H1 (cell line): ENCODE measurements around the gene CEBPZ. TPM values are rescaled to one million over a fixed set of nuclear protein-coding genes. Genes with fewer than 3 reads are reported as not detected.

Experiments
- CTCF ChIA-PET: fragments of 300-600 bp; sonication (Branson Sonifier 250); formaldehyde crosslinking; loops from one replicate; lab custom pipeline; 2021; ENCODE audit not compliant: partially characterized antibody; lab: Charles Lee
- POLR2A ChIA-PET: fragments of 300-600 bp; sonication (Branson Sonifier 250); formaldehyde crosslinking; loops from one replicate; lab custom pipeline; 2021; ENCODE audit warnings: inconsistent platforms; ENCODE audit not compliant: partially characterized antibody; lab: Charles Lee
- DNase-seq, 2 experiments: peaks; one replicate each; pipeline versions ENCODE4 v3.0.0 to v3.0.0-alpha.2; 2010 to 2022; ENCODE audit warnings: low spot score in 2 of 2, low read depth in 1 of 2, mixed read lengths in 1 of 2
- FAIRE-seq: peaks from 2 replicates; lab custom pipeline; 2011; peaks lifted over from hg19 to GRCh38; lab: Jason Lieb, UNC
- H2AFZ ChIP-seq: 2 replicates; pipeline ENCODE4 v1.8.1; 2012; ENCODE audit warnings: low read length, inconsistent platforms
- H2AK5ac ChIP-seq: 2 replicates; pipeline ENCODE4 v1.6.1; 2013; ENCODE audit warnings: low read depth, low read length
- H2BK120ac ChIP-seq: replicated peaks from 2 replicates; pipeline ENCODE3; 2013; ENCODE audit warnings: low read depth, low read length, inconsistent platforms
- H2BK12ac ChIP-seq: 2 replicates; pipeline ENCODE4 v1.6.1; 2013; ENCODE audit warnings: low read depth, low read length
- H2BK15ac ChIP-seq: 2 replicates; pipeline ENCODE4 v1.6.1; 2013; ENCODE audit warnings: low read length
- H2BK20ac ChIP-seq: 2 replicates; pipeline ENCODE4 v1.6.1; 2013; ENCODE audit warnings: low read length
- H2BK5ac ChIP-seq: 2 replicates; pipeline ENCODE4 v1.6.1; 2013; ENCODE audit warnings: low read depth, low read length
- H3K14ac ChIP-seq: 2 replicates; pipeline ENCODE4 v1.6.1; 2013; ENCODE audit warnings: inconsistent platforms; ENCODE audit not compliant: insufficient read length
- H3K18ac ChIP-seq: 2 replicates; pipeline ENCODE4 v1.6.1; 2013; ENCODE audit warnings: low read length; ENCODE audit errors: extremely low read depth
- H3K23ac ChIP-seq: 2 replicates; pipeline ENCODE4 v1.6.1; 2013; ENCODE audit warnings: inconsistent platforms; ENCODE audit not compliant: insufficient read length
- H3K23me2 ChIP-seq: 2 replicates; pipeline ENCODE4 v1.6.1; 2013; ENCODE audit warnings: low read depth, low read length
- H3K27ac ChIP-seq: 2 replicates; pipeline ENCODE4 v1.6.1; 2011; ENCODE audit warnings: low read depth, low read length, inconsistent platforms
- H3K27me3 ChIP-seq, 4 experiments: replicated peaks in 1 of 4; 1 replicate in 1 of 4; 2 replicates in 3 of 4; pipeline versions ENCODE4 v1.6.1 to v1.8.1; 2011 to 2013; ENCODE audit warnings: low read length in 3 of 4, mild to moderate bottlenecking in 3 of 4, inconsistent platforms in 2 of 4, mixed read lengths in 2 of 4, moderate library complexity in 1 of 4; ENCODE audit not compliant: control insufficient read depth in 3 of 4, insufficient read depth in 3 of 4; ENCODE audit errors: extremely low read depth in 1 of 4
- H3K36me3 ChIP-seq, 4 experiments: 2 replicates each; pipeline versions ENCODE4 v1.6.1 to v1.8.1; 2011 to 2013; ENCODE audit warnings: mild to moderate bottlenecking in 4 of 4, low read length in 3 of 4, moderate library complexity in 2 of 4, control low read depth in 1 of 4, inconsistent platforms in 1 of 4; ENCODE audit not compliant: insufficient read depth in 4 of 4, control insufficient read depth in 2 of 4
- H3K4ac ChIP-seq: replicated peaks from 2 replicates; pipeline ENCODE3; 2013; ENCODE audit warnings: low read length, low read depth, mixed read lengths, inconsistent platforms; ENCODE audit not compliant: insufficient read length
- H3K4me1 ChIP-seq, 4 experiments: replicated peaks in 1 of 4; 1 replicate in 1 of 4; 2 replicates in 3 of 4; pipeline versions ENCODE4 v1.6.1 to v1.8.1; 2011 to 2013; ENCODE audit warnings: low read length in 3 of 4, inconsistent platforms in 2 of 4, mixed read lengths in 1 of 4; ENCODE audit not compliant: insufficient read depth in 4 of 4, control insufficient read depth in 3 of 4
- H3K4me2 ChIP-seq, 2 experiments: 2 replicates each; pipeline versions ENCODE4 v1.6.1 to v1.8.1; 2011 to 2013; ENCODE audit warnings: low read depth in 2 of 2, low read length in 2 of 2, control low read depth in 1 of 2, inconsistent platforms in 1 of 2, mild to moderate bottlenecking in 1 of 2; ENCODE audit not compliant: insufficient read depth in 1 of 2
- H3K4me3 ChIP-seq, 4 experiments: fragments of 200-600, 300-600 bp in 1 of 4; sonication (generic), shearing (Covaris generic), sonication (Bioruptor Twin) in 1 of 4; 2 replicates each; pipeline versions ENCODE4 v1.5.1 to v1.8.1; 2011 to 2016; ENCODE audit warnings: low read length in 4 of 4, low read depth in 3 of 4, control low read depth in 2 of 4, inconsistent platforms in 2 of 4, mild to moderate bottlenecking in 2 of 4, mixed read lengths in 1 of 4, moderate library complexity in 1 of 4; ENCODE audit not compliant: insufficient read depth in 2 of 4; ENCODE audit errors: extremely low read depth in 1 of 4
- H3K56ac ChIP-seq: replicated peaks from 2 replicates; pipeline ENCODE3; 2013; ENCODE audit warnings: low read depth, mild to moderate bottlenecking, mixed read lengths, low read length, inconsistent platforms; ENCODE audit not compliant: insufficient read length
- H3K79me1 ChIP-seq: 2 replicates; pipeline ENCODE4 v1.6.1; 2013; ENCODE audit warnings: low read depth, low read length, control low read depth
- H3K79me2 ChIP-seq, 2 experiments: 2 replicates each; pipeline versions ENCODE4 v1.6.1 to v1.8.1; 2012 to 2013; ENCODE audit warnings: low read length in 2 of 2, mild to moderate bottlenecking in 2 of 2, inconsistent platforms in 1 of 2; ENCODE audit not compliant: insufficient read depth in 2 of 2, control insufficient read depth in 1 of 2
- H3K9ac ChIP-seq, 4 experiments: replicated peaks in 1 of 4; 1 replicate in 1 of 4; 2 replicates in 3 of 4; pipeline versions ENCODE4 v1.6.1 to v1.8.1; 2011 to 2013; ENCODE audit warnings: low read depth in 3 of 4, low read length in 3 of 4, control low read depth in 2 of 4, mild to moderate bottlenecking in 2 of 4, moderate library complexity in 2 of 4, inconsistent platforms in 1 of 4; ENCODE audit errors: extremely low read depth in 1 of 4
- H3K9me3 ChIP-seq, 2 experiments: 2 replicates each; pipeline versions ENCODE4 v1.6.1 to v1.8.1; 2012 to 2013; ENCODE audit warnings: mild to moderate bottlenecking in 2 of 2, moderate library complexity in 2 of 2, control low read depth in 1 of 2, inconsistent platforms in 1 of 2, low read depth in 1 of 2, low read length in 1 of 2, mixed read lengths in 1 of 2; ENCODE audit not compliant: insufficient read depth in 2 of 2
- H4K20me1 ChIP-seq, 2 experiments: replicated peaks in 1 of 2; 2 replicates each; pipeline versions ENCODE3 to v1.8.1; 2011 to 2013; ENCODE audit warnings: inconsistent platforms in 2 of 2, low read length in 2 of 2, mild to moderate bottlenecking in 1 of 2; ENCODE audit not compliant: insufficient read depth in 2 of 2, control insufficient read depth in 1 of 2
- H4K5ac ChIP-seq: 2 replicates; pipeline ENCODE4 v1.6.1; 2013; ENCODE audit warnings: low read length, low read depth, mixed read lengths, inconsistent platforms; ENCODE audit not compliant: insufficient read length
- H4K8ac ChIP-seq: 2 replicates; pipeline ENCODE4 v1.8.0; 2013; ENCODE audit warnings: mild to moderate bottlenecking, moderate library complexity, low read length, inconsistent platforms; ENCODE audit not compliant: insufficient read depth; ENCODE audit errors: extremely low read depth
- H4K91ac ChIP-seq: replicated peaks from 2 replicates; pipeline ENCODE3; 2013; ENCODE audit warnings: low read length, mixed read lengths, inconsistent platforms; ENCODE audit not compliant: insufficient read length
- BCL11A ChIP-seq, 2 experiments: IDR thresholded peaks; one replicate each; pipeline ENCODE4 v1.6.1; 2011; ENCODE audit warnings: low read depth in 2 of 2, low read length in 2 of 2, mild to moderate bottlenecking in 2 of 2
- HDAC6 ChIP-seq: IDR thresholded peaks from one replicate; pipeline ENCODE4 v1.7.1; 2012; ENCODE audit warnings: low read depth, mild to moderate bottlenecking, inconsistent platforms, low read length, moderate library complexity
- NRF1 ChIP-seq: IDR thresholded peaks from 2 replicates; pipeline ENCODE4 v1.6.1; 2011; ENCODE audit warnings: mild to moderate bottlenecking, low read depth, low read length, improper control_type of control experiment
- POLR2AphosphoS5 ChIP-seq: IDR thresholded peaks from 2 replicates; pipeline ENCODE4 v1.6.1; 2011; ENCODE audit warnings: low read depth, low read length
- RNF2 ChIP-seq: fragments of 200-900, 300-1000 bp; sonication (generic); IDR thresholded peaks from 2 replicates; pipeline ENCODE4 v1.7.1; 2016; ENCODE audit warnings: borderline replicate concordance, low read depth, mild to moderate bottlenecking, antibody characterized with exemption, low read length; ENCODE audit not compliant: poor library complexity, severe bottlenecking; ENCODE audit errors: missing control alignments
- SIRT6 ChIP-seq: IDR thresholded peaks from one replicate; pipeline ENCODE4 v1.7.1; 2012; ENCODE audit warnings: low read length, inconsistent platforms
- SP4 ChIP-seq: IDR thresholded peaks from 2 replicates; pipeline ENCODE4 v1.6.1; 2012; ENCODE audit warnings: low read length, inconsistent platforms
- SRF ChIP-seq: IDR thresholded peaks from 2 replicates; pipeline ENCODE4 v1.6.1; 2011; ENCODE audit warnings: mild to moderate bottlenecking, low read depth, low read length, moderate library complexity
- TAF7 ChIP-seq: optimal IDR thresholded peaks from 2 replicates; pipeline ENCODE3; 2011; ENCODE audit warnings: low read depth, mild to moderate bottlenecking, inconsistent platforms, low read length, moderate library complexity, borderline replicate concordance
- TBP ChIP-seq: IDR thresholded peaks from 2 replicates; pipeline ENCODE4 v1.6.1; 2011; ENCODE audit warnings: low read depth, low read length, improper control_type of control experiment
- polyA plus RNA-seq, 7 experiments: library from polyadenylated mRNA; depleted of rRNA in 3 of 7; stranded (reverse) in 5 of 7; unstranded in 2 of 7; fragments of >200 nt in 5 of 7; fragments of 200-250 nt in 2 of 7; gene quantifications; 1 replicate in 5 of 7; 2 replicates in 1 of 7; 4 replicates in 1 of 7; pipeline versions ENCODE4 v1.2.1 to v1.2.3, GENCODE V29; 2011 to 2013; ENCODE audit warnings: missing spikeins in 2 of 7, mixed read lengths in 2 of 7
- total RNA-seq: library from RNA; stranded (reverse); fragmentation: NEBNext Ultra II Directional; extraction: Animal tissue kit (Norgen Biotek cat#: 25700); gene quantifications from 2 replicates; pipeline ENCODE4 v1.2.1, GENCODE V29; 2021

The CEBPZ gene
- total and polyA plus RNA-seq, 2 of the 8 experiments (the other 6 are each of a cell fraction or from before 2014, with no cell fraction given): 19.1 to 201 TPM

DNA sequence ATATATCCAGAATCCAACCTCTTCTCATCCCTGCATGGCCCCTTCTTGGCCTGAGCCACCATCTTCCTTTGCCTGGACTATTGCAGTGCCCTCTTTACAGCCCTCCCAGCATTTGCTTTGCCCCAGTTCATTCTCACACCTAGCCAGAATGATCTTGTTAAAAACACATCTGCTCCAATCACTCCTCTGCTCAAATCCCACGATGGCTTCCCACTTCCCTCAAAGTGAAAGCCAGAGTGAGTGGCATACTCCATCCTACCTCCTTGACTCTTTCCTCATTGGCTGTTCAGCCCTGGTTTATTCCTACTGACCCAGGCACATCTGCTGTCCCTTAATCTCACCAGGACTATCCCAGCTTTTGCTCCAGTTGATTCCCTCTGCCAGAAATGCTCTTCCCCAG lies 57.7 kb downstream of the CEBPZ start (continued):
- TF ChIP-seq POLR2AphosphoS5 (no peak), SP4 (no peak)

DNA sequence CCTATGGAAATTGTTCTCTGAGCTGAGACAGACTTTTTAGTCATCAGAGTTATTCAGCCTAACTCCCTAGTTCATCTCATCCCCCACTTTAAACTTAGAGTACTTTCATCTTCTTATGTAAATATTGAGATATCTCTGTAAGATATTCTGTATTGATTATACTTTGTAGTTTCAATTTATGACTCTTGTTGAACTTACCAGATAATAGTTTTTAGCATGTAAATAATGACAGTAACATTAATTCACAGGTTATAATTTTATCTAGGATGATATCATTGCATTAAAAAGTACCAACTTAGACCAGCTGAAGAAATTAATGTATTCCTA lies 59.8 kb downstream of the CEBPZ start:
- no peaks in the 10 kb centered on the region for H3K4me1 ChIP-seq
- no peak overlapping the region for H3K9ac ChIP-seq
- no peak for DNase-seq
- H3K36me3 ChIP-seq: no peaks in the 10 kb centered on the region
- H3K4me2 ChIP-seq: no peak overlapping the region
- H2AFZ ChIP-seq: no peak overlapping the region
- H3K79me1 ChIP-seq: no peaks in the 10 kb centered on the region
- no peak overlapping the region for H4K8ac ChIP-seq
- ChIA-PET CTCF (interaction anchor here (0.9 to 5.6 kb wide), 4 partner anchors 8 to 363 kb away, joined by 3 to 67 read pairs (median 5); no protein-coding TSS in a partner anchor), POLR2A (interaction anchor here (0.6 kb wide), 1 partner anchor 22 kb away, joined by 6 read pairs; no protein-coding TSS in a partner anchor)
- no peaks in the 10 kb centered on the region for H3K23me2 ChIP-seq
- H2BK120ac ChIP-seq: no peak overlapping the region
- H4K91ac ChIP-seq: no peak overlapping the region
- no peak overlapping the region for H3K18ac ChIP-seq
- no peak overlapping the region for H2AK5ac ChIP-seq
- no peak overlapping the region for H3K27ac ChIP-seq
- no peak overlapping the region for H4K5ac ChIP-seq
- H3K27me3 ChIP-seq: no peaks in the 10 kb centered on the region
- no peak overlapping the region for H2BK12ac ChIP-seq
- no peaks in the 10 kb centered on the region for H4K20me1 ChIP-seq
- no peak overlapping the region for H3K23ac ChIP-seq
- no peak overlapping the region for H3K56ac ChIP-seq
- H3K79me2 ChIP-seq: no peaks in the 10 kb centered on the region
- no peak overlapping the region for H2BK20ac ChIP-seq
- H3K14ac ChIP-seq: no peak overlapping the region
- no peak overlapping the region for H3K4ac ChIP-seq
- no peak overlapping the region for H2BK15ac ChIP-seq
- no peak for FAIRE-seq
- no peaks in the 10 kb centered on the region; a peak in 1 of 4 replicates for H3K9me3 ChIP-seq
- no peak overlapping the region for H3K4me3 ChIP-seq
- no peak overlapping the region for H2BK5ac ChIP-seq
- TF ChIP-seq NRF1: no peak
- no peak for TF ChIP-seq SIRT6
- no peak for TF ChIP-seq TBP
- TF ChIP-seq SRF: no peak
- no peak for TF ChIP-seq HDAC6
- no peak for TF ChIP-seq RNF2
- no peak for TF ChIP-seq BCL11A (IDR thresholded peaks at IDR 0.05; ENCODE audit: low read depth in 2 of 2, low read length in 2 of 2)
- no peak for TF ChIP-seq TAF7
